Fibroblast of mammary gland (primary cell): ENCODE results near the gene KLHL26.

Source experiments
- DNase-seq: peaks from one replicate; pipeline ENCODE4 v3.0.0-alpha.2; 2010; ENCODE audit warnings: low read depth
- H3K4me3 ChIP-seq: 2 replicates; pipeline ENCODE4 v1.5.1; 2011; ENCODE audit warnings: low read depth, mild to moderate bottlenecking, low read length, moderate library complexity; ENCODE audit not compliant: control insufficient read depth
- CTCF ChIP-seq: conservative IDR thresholded peaks from 2 replicates; pipeline ENCODE4 v1.5.1; 2011; ENCODE audit warnings: low read depth, low read length, inconsistent platforms; ENCODE audit not compliant: control insufficient read depth, insufficient read depth

Gene KLHL26

DNA sequence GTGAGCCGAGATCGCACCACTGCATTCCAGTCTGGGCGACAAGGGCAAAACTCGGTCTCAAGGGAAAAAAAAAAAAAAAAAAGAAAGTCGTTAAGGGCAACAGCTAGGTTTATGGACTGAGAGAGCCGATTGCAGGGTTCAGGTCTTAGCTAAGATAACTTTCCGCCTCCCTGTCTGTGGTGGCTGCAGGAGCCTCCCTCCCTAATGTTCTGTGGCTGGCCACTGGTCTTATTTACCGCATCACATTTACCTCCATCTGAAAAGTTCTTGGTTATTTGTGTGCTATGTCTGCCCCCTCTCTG lies 45.9 kb downstream of the KLHL26 start:
- DNase-seq = no peak
- peak overlapping the region; percentile 57 for H3K4me3 ChIP-seq
- TF ChIP-seq CTCF = no peak

GRCh38 chr19:18683109-18683957 lies 46.5 kb downstream of the KLHL26 start, which contains the start of gene CRTC1:
Gene CRTC1, plus strand, starts transcription at chr19:18683680. Its CDS starts 23 bp downstream, at chr19:18683703.
- TF ChIP-seq CTCF = no peak
- peak within 1 kb of the TSS; percentile 66 for H3K4me3 ChIP-seq
- peak; percentile 77 for DNase-seq

GRCh38 chr19:18683958-18684641 lies 47.3 kb downstream of the KLHL26 start:
- DNase-seq = no peak
- H3K4me3 ChIP-seq = peak overlapping the region; percentile 66
- TF ChIP-seq CTCF = no peak

- no peak overlapping the region for H3K4me3 ChIP-seq
- TF ChIP-seq CTCF = no peak
- no peak for DNase-seq
Observed at GRCh38 chr19:18684642-18684993, 47.8 kb downstream of the KLHL26 start.

GRCh38 chr19:18685597-18686190 lies 48.9 kb downstream of the KLHL26 start:
- peak; percentile 7 for DNase-seq
- no peak overlapping the region for H3K4me3 ChIP-seq
- no peak for TF ChIP-seq CTCF

GRCh38 chr19:18687740-18688465 lies 51.1 kb downstream of the KLHL26 start:
- no peak overlapping the region for H3K4me3 ChIP-seq
- TF ChIP-seq CTCF = no peak
- DNase-seq = no peak
